ENCODE measurements around the gene GPR3.

DNA sequence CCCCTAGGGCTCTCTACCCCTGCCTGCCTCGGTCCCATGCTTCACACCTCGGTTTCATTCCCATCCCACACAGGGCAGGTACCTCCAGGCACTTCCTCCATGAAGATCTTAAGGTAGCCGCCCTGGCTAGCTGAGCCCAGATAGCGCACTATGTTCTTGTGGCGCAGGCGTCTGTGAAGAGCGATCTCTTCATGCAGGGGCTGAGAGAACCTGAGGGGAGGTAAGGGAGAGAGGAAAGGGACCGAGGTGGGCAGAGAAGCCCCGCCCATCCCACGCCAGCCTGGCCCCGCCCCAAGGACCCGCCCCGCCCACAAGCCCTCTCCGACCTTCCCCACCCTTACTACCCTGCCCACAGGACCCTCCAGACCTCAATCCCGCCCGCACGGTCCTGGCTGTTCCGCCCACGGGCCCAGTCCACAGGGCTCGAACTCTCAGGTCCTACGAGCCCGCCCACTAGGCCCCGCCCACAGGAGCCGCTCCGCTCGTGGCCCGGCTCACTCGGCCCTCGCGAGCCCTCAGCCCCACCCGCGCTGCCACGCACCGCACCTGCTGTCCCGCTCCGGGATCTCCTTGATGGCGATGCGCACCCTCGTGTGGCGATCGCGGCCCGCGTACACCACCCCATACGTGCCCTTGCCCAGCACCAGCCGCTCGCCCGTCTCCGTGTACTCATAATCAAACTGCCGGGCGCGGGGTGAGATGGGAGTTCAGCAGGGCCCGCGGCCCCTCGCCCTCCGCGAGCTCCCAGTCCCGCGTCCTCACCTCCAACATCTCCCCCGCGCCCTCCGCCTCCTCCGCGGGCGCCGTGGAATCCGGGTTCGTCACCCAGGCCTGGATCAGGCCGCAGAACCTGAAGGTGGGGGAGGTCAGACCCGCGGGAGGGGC lies 32.0 kb upstream of the GPR3 start:
- TF ChIP-seq POU2F2 (IDR thresholded peaks at IDR 0.05; ENCODE audit: low read depth, low read length): 0 out of 2 replicates have a peak, but pooled peaks have one; percentile 56
- no peak for TF ChIP-seq POLR2AphosphoS5 (IDR thresholded peaks at IDR 0.05; ENCODE audit: low read depth, low read length)
- no peak for TF ChIP-seq POLR2A (IDR thresholded peaks at IDR 0.05; ENCODE audit: low read depth, low read length)
- TF ChIP-seq PAX5 (IDR thresholded peaks at IDR 0.05; ENCODE audit: insufficient read depth, low read length, severe bottlenecking): no peak
- TF ChIP-seq SPI1 (IDR thresholded peaks at IDR 0.05; ENCODE audit: low read depth, low read length): peak; percentile 57; the same call in 1 of the 2 replicates
